IMR-90 (cell line): ENCODE data around the gene XPR1. TPM values are rescaled to one million over a fixed set of nuclear protein-coding genes. Genes with fewer than 3 reads are reported as not detected.
"Not testable (repeated sequence)": the region's sequence is repeated elsewhere in the genome, so short reads cannot be mapped to it uniquely, and the experiment has no call there.

ENCODE experiments used
- ATAC-seq: fragments of 200-7000 bp; cut with Tn5 transposase; 2 replicates; pipeline ENCODE4 v1.9.1; 2020; ENCODE audit warnings: low read depth, mild to moderate bottlenecking, moderate library complexity
- BruUV-seq: library from RNA; stranded (reverse); fragments of 400-500 nt; replicated peaks from 2 replicates; lab custom pipeline; 2021; lab: Mats Ljungman, UMichigan
- CTCF ChIA-PET: fragments of 300-600 bp; formaldehyde crosslinking; extraction: SDS; loops from one replicate; lab custom pipeline; 2021; ENCODE audit warnings: antibody characterized with exemption; lab: Yijun Ruan, JAX
- POLR2A ChIA-PET: fragments of 300-600 bp; sonication (Branson Sonifier 250); formaldehyde crosslinking; loops from one replicate; lab custom pipeline; 2022; ENCODE audit warnings: antibody characterized with exemption; ENCODE audit not compliant: unreplicated experiment; lab: Charles Lee
- DNase-seq: peaks from one replicate; pipeline ENCODE4 v3.0.0; 2013
- H2AFZ ChIP-seq: replicated peaks from 2 replicates; pipeline ENCODE3; 2013; ENCODE audit warnings: low read length, mild to moderate bottlenecking; ENCODE audit not compliant: poor library complexity
- H2AK5ac ChIP-seq: 2 replicates; pipeline ENCODE4 v1.6.1; 2013; ENCODE audit warnings: low read depth, low read length, inconsistent platforms
- H2AK9ac ChIP-seq: replicated peaks from 2 replicates; pipeline ENCODE3; 2013; ENCODE audit warnings: mild to moderate bottlenecking, low read depth, low read length, moderate library complexity; ENCODE audit not compliant: poor library complexity
- H2BK120ac ChIP-seq: 2 replicates; pipeline ENCODE4 v1.6.1; 2013; ENCODE audit warnings: low read depth, low read length, inconsistent platforms
- H2BK15ac ChIP-seq: 3 replicates; pipeline ENCODE4 v1.6.1; 2013; ENCODE audit warnings: low read depth, low read length, inconsistent platforms
- H2BK20ac ChIP-seq: 2 replicates; pipeline ENCODE4 v1.6.1; 2013; ENCODE audit warnings: low read depth, mild to moderate bottlenecking, inconsistent platforms, low read length, moderate library complexity
- H2BK5ac ChIP-seq: 2 replicates; pipeline ENCODE4 v1.6.1; 2013; ENCODE audit warnings: mild to moderate bottlenecking, low read depth, low read length, inconsistent platforms; ENCODE audit not compliant: poor library complexity, severe bottlenecking
- H3K14ac ChIP-seq: replicated peaks from 2 replicates; pipeline ENCODE4 v1.6.1; 2013; ENCODE audit warnings: low read depth, low read length, inconsistent platforms
- H3K18ac ChIP-seq: 2 replicates; pipeline ENCODE4 v1.6.1; 2013; ENCODE audit warnings: low read depth, low read length, control low read depth
- H3K23ac ChIP-seq: 2 replicates; pipeline ENCODE4 v1.6.1; 2013; ENCODE audit warnings: low read depth, low read length, inconsistent platforms
- H3K27ac ChIP-seq: 2 replicates; pipeline ENCODE4 v1.5.1; 2013; ENCODE audit warnings: mild to moderate bottlenecking, control low read depth, low read length; ENCODE audit not compliant: insufficient read depth
- H3K27me3 ChIP-seq: 2 replicates; pipeline ENCODE4 v1.6.1; 2013; ENCODE audit warnings: low read length; ENCODE audit not compliant: control insufficient read depth, insufficient read depth
- H3K36me3 ChIP-seq: 2 replicates; pipeline ENCODE4 v1.6.1; 2013; ENCODE audit warnings: low read length, mixed read lengths; ENCODE audit not compliant: control insufficient read depth, insufficient read depth
- H3K4ac ChIP-seq: 2 replicates; pipeline ENCODE4 v1.6.1; 2013; ENCODE audit warnings: low read depth, low read length, inconsistent platforms
- H3K4me1 ChIP-seq: 2 replicates; pipeline ENCODE4 v1.6.1; 2013; ENCODE audit warnings: low read length, mixed read lengths; ENCODE audit not compliant: control insufficient read depth, insufficient read depth
- H3K4me2 ChIP-seq: 2 replicates; pipeline ENCODE4 v1.6.1; 2013; ENCODE audit warnings: low read depth, mild to moderate bottlenecking, control low read depth, low read length, moderate library complexity
- H3K4me3 ChIP-seq: 2 replicates; pipeline ENCODE4 v1.5.1; 2013; ENCODE audit warnings: low read depth, mild to moderate bottlenecking, control low read depth, low read length, moderate library complexity; ENCODE audit not compliant: insufficient read depth
- H3K56ac ChIP-seq: 2 replicates; pipeline ENCODE4 v1.6.1; 2013; ENCODE audit warnings: low read length, inconsistent platforms; ENCODE audit not compliant: insufficient read depth; ENCODE audit errors: extremely low read depth
- H3K79me1 ChIP-seq, 2 experiments: 2 replicates each; pipeline ENCODE4 v1.6.1; 2013; ENCODE audit warnings: low read length in 2 of 2, inconsistent platforms in 1 of 2, low read depth in 1 of 2
- H3K9ac ChIP-seq: 2 replicates; pipeline ENCODE4 v1.6.1; 2013; ENCODE audit warnings: low read depth, low read length, control low read depth
- H3K9me1 ChIP-seq: 2 replicates; pipeline ENCODE4 v1.6.1; 2013; ENCODE audit warnings: low read length, inconsistent platforms; ENCODE audit not compliant: insufficient read depth
- H3K9me3 ChIP-seq: 2 replicates; pipeline ENCODE4 v1.6.1; 2013; ENCODE audit warnings: low read length; ENCODE audit not compliant: control insufficient read depth, insufficient read depth
- H4K20me1 ChIP-seq: 2 replicates; pipeline ENCODE4 v1.6.1; 2013; ENCODE audit warnings: low read length, inconsistent platforms; ENCODE audit not compliant: insufficient read depth
- H4K5ac ChIP-seq: 2 replicates; pipeline ENCODE4 v1.6.1; 2013; ENCODE audit warnings: mild to moderate bottlenecking, low read depth, low read length, control low read depth
- H4K8ac ChIP-seq, 2 experiments: 2 replicates each; pipeline ENCODE4 v1.6.1; 2013; ENCODE audit warnings: low read depth in 2 of 2, low read length in 2 of 2, control low read depth in 1 of 2, inconsistent platforms in 1 of 2
- H4K91ac ChIP-seq: 2 replicates; pipeline ENCODE4 v1.6.1; 2013; ENCODE audit warnings: low read depth, low read length, inconsistent platforms; ENCODE audit not compliant: insufficient read depth
- CEBPB ChIP-seq: IDR thresholded peaks from 2 replicates; pipeline ENCODE4 v1.6.1; 2012; ENCODE audit warnings: low read depth, low read length, improper control_type of control experiment
- POLR2A ChIP-seq: IDR thresholded peaks from 2 replicates; pipeline ENCODE4 v1.6.1; 2012; ENCODE audit warnings: mild to moderate bottlenecking, low read depth, low read length
- WGBS, 2 experiments: methylation state at CpG; one replicate each; pipeline versions ENCODE4 v1.1.5 to v1.1.7; 2013; ENCODE audit warnings: missing lambda C conversion rate in 2 of 2; ENCODE audit not compliant: insufficient read length in 1 of 2; ENCODE audit errors: extremely low coverage in 2 of 2; 5-methylcytosine and 5-hydroxymethylcytosine counted together
- dilution Hi-C: fragments of 300-500 bp; cut with HindIII; formaldehyde crosslinking; loops from one replicate; pipeline ENCODE4 v1.14.3; 2018; ENCODE audit warnings: low sequenced_read_pairs; ENCODE audit not compliant: unreplicated experiment
- in situ Hi-C: fragments of 300-500 bp; cut with MboI; formaldehyde crosslinking; loops from 3 replicates; pipeline ENCODE4 v1.14.3; 2019; ENCODE audit warnings: low sequenced_read_pairs, inconsistent platforms, mixed read lengths
- intact Hi-C: fragments of 100-400 bp; cut with micrococcal nuclease; formaldehyde crosslinking; loops from 2 replicates; pipeline ENCODE4 v1.10.0; 2022
- polyA plus RNA-seq, 3 experiments: library from polyadenylated mRNA; depleted of rRNA; stranded (reverse); fragments of >200 nt; gene quantifications; 2 replicates each; pipeline ENCODE4 v1.2.3, GENCODE V29; 2012; ENCODE audit warnings: low replicate concordance in 1 of 3
- total RNA-seq: library from RNA; depleted of rRNA; stranded (reverse); fragments of >200 nt; gene quantifications from 2 replicates; pipeline ENCODE4 v1.2.3, GENCODE V29; 2012

The XPR1 gene
- total and polyA plus RNA-seq, 2 of the 4 experiments (the other 2 are of a cell fraction): 11.8 to 25.1 TPM

DNA sequence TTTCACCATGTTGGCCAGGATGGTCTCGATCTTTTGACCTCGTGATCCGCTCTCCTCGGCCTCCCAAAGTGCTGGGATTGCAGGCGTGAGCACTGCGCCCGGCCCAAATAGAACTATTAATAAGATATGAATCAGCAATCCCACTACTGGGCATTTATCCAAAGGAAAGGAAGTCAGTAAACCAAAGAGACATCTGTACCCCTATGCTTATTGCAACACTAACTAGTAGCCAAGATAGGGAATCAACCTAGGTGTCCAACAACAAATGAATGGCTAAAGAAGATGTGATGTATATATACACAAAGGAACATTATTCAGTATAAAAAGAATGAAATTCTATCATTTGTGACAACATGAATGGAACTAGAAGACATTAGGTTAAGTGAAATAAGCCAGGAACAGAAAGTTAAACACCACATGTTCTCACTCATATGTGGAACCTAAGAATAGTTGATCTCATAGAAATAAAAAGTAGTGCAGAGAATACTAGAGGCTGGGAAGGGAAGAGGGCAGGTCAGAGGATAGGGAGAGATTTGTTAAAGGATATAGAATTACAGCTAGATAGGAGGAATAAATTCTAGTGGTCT lies 48.8 kb downstream of the XPR1 start:
- H4K8ac ChIP-seq: no peak overlapping the region
- intact Hi-C loops: no loop called here
- peak; percentile 82 for DNase-seq
- no peak overlapping the region for H3K9ac ChIP-seq
- WGBS, 2 experiments: no CpG with 5 or more reads among the region's 7 CpGs
- no peak overlapping the region for H3K18ac ChIP-seq
- no peak overlapping the region for H3K14ac ChIP-seq
- H2AFZ ChIP-seq: no peak overlapping the region
- H4K20me1 ChIP-seq: peaks cover 6% of the 10 kb centered on the region; the same call in 1 of the 2 replicates
- H3K4me1 ChIP-seq: no peaks in the 10 kb centered on the region; the same call in 1 of the 2 replicates
- H2AK9ac ChIP-seq: no peak overlapping the region
- ChIA-PET POLR2A (no interaction called here), CTCF (no interaction called here)
- no peak overlapping the region for H3K27ac ChIP-seq
- TF ChIP-seq CEBPB: peak; percentile 78
- no peak for TF ChIP-seq POLR2A
- H3K79me1 ChIP-seq: peaks cover 18 to 22% of the 10 kb centered on the region in 2 experiments
- no peak overlapping the region for H4K91ac ChIP-seq
- no peaks in the 10 kb centered on the region for H3K9me1 ChIP-seq
- H3K9me3 ChIP-seq: no peaks in the 10 kb centered on the region
- H3K4me2 ChIP-seq: no peak overlapping the region
- H2BK120ac ChIP-seq: no peak overlapping the region
- dilution Hi-C loops: no loop called here
- no peak overlapping the region for H4K5ac ChIP-seq
- no peak overlapping the region for H2BK20ac ChIP-seq
- no peak overlapping the region for H3K4ac ChIP-seq
- no peak overlapping the region for H3K23ac ChIP-seq
- ATAC-seq: no peak; the same call in 1 of the 2 replicates
- H2BK15ac ChIP-seq: no peak overlapping the region
- BruUV-seq: no TSS peak
- no peak overlapping the region for H3K56ac ChIP-seq
- no peak overlapping the region for H2BK5ac ChIP-seq
- H3K27me3 ChIP-seq: no peaks in the 10 kb centered on the region
- H3K4me3 ChIP-seq: no peak overlapping the region
- no peak overlapping the region for H2AK5ac ChIP-seq
- in situ Hi-C loops: no loop called here
- H3K36me3 ChIP-seq: no peaks in the 10 kb centered on the region

DNA sequence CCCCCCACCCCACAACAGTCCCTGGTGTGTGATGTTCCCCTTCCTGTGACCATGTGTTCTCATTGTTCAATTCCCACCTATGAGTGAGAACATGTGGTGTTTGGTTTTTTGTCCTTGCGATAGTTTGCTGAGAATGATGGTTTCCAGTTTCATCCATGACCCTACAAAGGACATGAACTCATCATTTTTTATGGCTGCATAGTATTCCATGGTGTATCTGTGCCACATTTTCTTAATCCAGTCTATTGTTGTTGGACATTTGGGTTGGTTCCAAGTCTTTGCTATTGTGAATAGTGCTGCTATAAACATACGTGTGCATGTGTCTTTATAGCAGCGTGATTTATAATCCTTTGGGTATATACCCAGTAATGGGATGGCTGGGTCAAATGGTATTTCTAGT lies 51.3 kb downstream of the XPR1 start:
- H2AFZ ChIP-seq, dilution Hi-C loops, BruUV-seq, H2BK20ac ChIP-seq, H3K9ac ChIP-seq, H3K4ac ChIP-seq, H2BK120ac ChIP-seq, H4K91ac ChIP-seq, H3K79me1 ChIP-seq, H3K18ac ChIP-seq, H3K4me1 ChIP-seq, H3K23ac ChIP-seq, H2AK5ac ChIP-seq, CTCF ChIA-PET, H2BK15ac ChIP-seq, H3K14ac ChIP-seq, H2BK5ac ChIP-seq, H3K9me1 ChIP-seq, H3K36me3 ChIP-seq, H3K4me2 ChIP-seq, H3K27ac ChIP-seq, H3K4me3 ChIP-seq, H3K9me3 ChIP-seq, ATAC-seq, H3K27me3 ChIP-seq, DNase-seq, intact Hi-C loops, H4K20me1 ChIP-seq, H3K56ac ChIP-seq, H2AK9ac ChIP-seq, H4K8ac ChIP-seq, H4K5ac ChIP-seq, in situ Hi-C loops: not testable (repeated sequence)
- POLR2A ChIA-PET: interaction anchor here (0.6 kb wide), 1 partner anchor 180 kb away, joined by 12 read pairs; no protein-coding TSS in a partner anchor
- WGBS, 2 experiments: no CpG with 5 or more reads among the region's 3 CpGs
